Stimulated activated CD4-positive, alpha-beta T cell treated with anti-CD3 and anti-CD28 coated beads, Interleukin-2, amount 100 ng/mL, for 4 hours (primary cell): ENCODE data around the gene TSHZ1.

Experiments used
- DNase-seq: peaks from one replicate; pipeline ENCODE4 v3.0.0-alpha.2; 2020; ENCODE audit warnings: low read depth

The TSHZ1 gene

DNA sequence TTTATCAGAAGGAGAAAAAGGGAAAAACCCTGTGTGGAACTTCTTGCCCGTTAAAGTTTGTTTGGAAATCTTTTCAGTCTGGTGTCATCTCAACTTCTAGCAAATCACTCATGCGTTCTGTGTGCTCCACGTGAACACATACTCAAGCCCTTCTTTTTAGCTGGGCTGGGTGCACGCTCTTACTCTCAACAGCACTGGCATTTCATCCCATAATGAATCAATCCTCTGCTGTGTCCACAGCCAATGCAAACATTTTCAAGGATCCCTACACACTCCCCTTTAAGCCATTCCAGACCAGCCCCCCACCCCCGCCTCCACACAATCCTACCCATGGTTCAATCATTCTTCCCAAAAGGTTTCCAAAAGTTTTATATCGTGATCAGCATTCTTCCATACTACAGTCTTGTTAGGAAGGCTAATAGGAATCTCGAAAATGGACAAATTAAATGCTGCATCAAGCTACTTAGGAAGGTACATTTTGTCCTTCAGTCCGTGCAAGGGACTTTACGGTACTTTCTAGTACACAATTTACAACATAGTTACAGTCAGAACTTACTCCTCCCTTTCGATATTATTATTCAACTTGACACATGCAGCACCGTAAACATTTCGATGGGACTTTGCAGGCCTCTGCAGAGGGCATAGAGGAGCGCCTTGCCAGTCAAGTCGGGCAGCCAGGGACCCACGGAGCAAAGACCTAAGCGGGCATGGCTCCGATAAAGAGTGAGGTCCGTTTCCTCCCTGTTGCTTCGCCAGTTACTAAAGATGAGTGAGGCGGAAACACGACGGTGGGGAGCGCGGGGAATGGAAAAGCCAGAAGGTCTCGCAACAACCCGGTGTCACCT lies 3.1 kb upstream of the TSHZ1 start:
- no peak for DNase-seq

DNA sequence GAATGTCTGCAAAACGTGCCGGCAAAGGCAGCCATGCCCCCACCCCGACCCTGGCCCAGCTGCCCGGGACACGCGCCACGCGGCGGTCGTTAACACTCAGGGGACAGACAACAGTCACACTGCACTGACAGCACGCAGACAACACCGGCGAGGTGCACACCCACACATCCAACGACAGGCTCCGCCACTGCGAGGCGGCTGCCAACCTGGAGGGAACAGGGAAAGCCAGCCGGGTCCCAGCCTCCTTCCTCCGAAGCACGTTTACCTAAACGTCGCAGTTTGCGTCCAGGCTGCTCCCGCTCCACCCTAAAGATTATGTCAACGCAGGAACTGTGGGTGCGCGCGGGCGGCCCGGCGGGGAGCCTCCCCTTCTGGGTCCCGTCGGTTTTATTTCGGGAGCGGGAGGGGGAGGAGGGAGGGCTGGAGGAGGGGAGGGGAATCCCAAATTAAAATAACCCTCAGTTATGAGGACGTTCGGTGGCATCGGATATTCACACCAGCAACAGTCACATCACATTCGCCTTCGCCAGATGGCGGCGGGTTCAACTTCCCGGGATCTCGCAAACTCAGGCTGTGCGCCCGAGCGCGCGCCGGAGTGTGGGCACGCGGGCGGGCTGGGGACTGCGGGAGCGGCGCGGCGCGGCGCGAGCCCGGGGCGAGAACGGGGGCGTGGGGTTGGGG lies 2.3 kb upstream of the TSHZ1 start:
- no peak for DNase-seq

DNA sequence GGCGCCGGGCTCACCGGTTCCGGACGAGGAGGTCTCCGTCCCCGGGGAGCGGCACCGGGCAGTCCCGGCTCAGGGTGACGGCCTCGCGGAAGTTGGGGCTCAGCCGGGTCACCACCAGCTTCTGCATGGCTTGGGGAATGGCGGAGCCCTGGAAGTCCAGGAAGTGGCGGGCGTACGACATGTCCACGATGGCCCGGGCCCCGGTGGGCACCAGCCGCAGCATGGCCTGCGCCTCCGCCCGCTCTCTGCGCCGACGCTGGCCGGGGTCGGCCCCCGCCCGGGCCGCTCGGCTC lies 1.8 kb upstream of the TSHZ1 start:
- no peak for DNase-seq

DNA sequence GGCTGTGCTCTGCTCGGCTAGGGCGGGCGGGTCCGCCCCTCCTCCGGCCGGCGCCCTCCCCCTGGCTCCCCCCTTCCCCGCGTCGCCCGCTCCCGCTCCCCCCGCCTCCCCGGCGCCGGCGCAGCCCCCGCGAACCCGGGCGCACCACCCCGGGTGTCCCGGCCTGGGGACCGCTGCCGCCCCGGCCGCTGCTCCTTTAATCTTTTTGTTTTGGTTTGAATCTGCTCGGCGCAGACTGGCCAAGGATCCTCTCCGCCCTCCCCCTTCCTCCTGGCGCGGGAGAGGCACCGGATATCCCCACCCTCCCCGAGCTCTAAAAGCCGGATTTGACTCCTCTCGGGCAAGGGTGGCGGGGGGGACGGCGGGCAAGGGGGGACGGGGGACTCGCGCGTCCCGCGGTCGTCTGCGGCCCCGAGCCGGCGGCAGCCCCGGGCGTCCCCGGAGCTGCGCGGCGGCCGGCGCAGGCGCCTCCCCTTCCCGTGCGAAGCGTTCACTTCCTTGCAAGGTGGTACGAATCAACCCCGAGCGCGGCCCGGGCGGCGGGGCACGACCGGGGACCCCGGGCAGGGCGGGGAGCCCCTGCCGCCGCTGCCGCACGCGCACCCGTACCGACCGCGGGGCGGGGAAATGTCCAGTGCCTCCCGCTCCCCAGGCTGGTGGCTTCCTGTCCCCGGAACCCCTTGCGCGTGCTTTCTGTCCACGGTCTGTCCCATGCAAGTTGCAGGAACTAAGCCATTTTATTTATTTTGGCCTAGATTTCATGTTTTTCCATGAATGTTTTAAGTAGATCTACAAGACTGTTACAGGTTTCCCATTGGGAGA lies 1.3 kb upstream of the TSHZ1 start, which contains the start of gene PTGR3:
Gene PTGR3, minus strand, starts transcription at position 11 of the 822 bp plus-strand sequence. CDS start 81 bp downstream, outside the sequence.
- DNase-seq, result peak; percentile 51

DNA sequence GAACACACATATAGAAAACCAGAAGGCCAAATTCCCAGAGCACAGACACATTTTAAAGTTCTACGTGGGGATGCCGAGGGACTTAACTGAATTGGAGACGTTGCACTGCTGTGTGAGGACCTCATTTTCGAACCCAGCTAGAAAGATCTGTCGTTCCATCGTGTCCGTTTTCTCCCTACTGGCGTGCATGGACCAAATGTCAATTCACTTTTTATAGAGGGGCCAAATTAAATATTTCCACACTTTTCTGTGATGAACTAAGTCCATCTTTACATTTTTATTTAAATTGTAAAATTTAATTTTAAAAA lies 692 bp upstream of the TSHZ1 start:
- DNase-seq, result no peak

DNA sequence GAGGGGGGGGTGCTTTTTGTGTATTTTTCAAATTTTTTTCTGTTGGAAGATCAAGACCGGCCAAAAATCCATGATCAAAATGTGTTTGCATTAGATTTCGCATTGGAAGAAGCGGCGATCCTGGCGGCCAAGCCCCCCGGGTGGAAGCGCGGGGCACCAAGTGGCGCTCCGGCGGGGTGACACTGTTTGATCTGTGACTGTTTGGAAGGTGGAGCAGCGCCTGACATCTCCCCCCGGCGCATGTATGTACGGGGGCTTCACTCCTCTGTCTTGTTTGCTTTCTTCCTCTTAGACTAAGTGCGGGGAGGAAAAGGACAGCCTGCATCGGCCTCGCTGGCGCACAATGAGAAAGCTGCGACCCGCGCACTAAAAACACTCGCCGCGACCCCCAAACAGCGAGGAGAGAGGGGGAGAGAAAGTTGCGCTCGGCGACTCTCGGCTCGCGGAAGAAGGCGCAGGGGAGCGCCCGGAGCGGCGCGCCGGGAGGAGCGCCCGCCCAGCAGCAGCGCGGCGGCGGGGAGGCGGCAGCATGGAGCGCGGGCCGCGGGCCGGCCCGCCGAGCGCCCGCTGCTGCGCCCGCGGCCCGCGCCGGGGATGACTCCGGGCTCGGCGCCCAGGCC lies 515 bp downstream of the TSHZ1 start:
- no peak for DNase-seq

DNA sequence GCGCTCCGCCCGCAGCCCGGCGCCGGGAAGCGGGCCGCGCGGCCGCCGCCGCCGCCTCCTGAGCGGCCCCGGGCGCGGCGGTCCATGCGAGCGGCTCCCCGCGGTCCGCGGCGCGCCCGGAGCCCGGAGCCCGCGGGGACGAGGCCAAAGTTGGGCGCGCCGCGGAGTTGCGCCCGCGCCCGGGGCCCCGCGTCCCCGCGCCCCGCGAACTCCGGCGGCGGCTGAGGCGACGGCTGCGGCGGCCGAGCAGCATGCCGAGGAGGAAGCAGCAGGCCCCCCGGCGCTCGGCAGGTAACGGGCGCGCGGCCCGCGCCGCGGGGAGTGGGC lies 992 bp downstream of the TSHZ1 start:
- DNase-seq, result no peak

DNA sequence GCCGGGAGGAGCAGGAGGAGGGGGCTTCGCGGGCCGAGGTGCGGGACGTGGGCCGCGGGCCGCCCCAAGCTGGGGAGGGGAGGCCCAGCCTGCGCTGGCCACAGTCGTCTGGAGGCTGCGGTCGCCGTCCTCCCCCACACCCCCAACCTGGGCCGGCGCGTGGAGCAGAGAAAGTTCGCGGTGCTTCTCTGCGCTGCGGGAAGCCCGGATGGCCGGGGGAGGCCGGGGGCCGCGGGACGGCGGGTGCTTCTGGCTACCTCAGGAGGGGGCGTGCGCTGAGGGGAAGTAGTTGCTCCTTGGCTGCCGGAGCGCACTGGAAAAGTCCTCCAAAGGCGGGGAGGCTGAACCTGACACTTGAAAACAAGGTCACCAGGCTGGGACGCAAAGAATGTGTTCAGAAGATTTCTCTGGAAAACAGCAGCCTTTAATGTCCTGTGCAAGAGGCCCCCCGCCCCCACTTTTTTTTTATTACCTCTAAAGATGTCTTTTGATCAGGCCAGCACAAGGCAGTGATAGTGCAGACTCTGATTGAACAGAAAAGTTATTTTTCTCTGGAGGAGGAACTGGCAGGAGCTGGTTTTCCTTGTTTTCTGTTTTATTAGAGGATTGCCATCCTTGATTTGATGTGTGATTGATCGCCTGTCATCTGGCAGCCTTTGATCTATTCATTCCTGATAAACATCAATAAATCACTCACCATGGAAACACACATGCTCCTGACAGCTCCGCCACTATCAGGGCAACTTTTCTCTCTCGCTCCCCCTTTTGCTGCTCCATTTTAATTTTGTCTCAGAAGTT lies 1.6 kb downstream of the TSHZ1 start:
- DNase-seq, result no peak

DNA sequence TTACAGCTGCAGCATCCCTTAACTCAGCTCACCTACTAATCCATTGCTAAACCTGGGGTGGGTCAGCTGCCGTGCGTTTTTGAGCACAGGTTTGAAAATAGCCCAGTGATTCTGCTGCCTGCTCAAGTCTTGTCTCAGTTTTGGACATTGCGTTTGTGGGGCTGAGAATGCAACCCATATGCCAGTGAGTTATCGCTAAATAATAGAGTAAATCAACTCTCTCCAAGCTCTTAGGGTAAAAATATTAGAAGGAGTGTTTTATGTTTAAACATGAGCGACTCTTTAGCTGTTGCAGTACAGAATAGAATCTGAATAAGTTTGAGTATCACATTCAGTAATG lies 2.1 kb downstream of the TSHZ1 start:
- DNase-seq, result no peak

DNA sequence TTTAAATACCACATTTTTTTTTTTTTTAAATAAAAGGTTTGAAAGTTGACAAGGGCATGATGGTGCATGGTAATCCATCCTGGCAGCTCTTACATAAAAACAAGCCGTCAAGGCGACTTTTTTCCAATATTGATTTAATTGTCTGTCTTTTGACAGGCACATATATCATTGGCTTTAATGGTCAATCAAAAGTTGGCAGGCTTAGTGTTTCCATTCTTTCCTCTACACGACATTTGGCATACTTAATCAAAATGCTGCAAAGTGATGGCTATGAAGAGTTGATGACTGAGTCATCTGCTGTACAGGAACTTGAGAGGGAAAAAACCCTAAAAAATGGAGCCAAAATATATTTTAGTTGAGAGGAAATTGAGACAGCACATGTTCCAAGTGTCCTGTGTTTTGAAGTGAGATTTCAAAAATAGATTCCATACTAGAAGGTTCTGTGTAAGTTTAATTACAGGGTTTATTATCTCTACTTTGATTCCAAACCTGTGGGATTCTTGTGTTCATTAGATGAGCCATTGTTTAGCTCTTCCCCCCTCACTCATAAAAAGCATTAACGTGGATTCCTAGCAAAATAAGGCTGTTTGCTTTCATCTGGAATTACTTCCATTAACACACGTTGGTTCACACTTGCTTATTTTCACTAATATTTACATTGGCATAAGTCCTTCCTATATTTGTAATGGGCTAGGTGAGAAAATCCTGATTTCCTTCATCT lies 3.2 kb downstream of the TSHZ1 start:
- DNase-seq, result no peak

DNA sequence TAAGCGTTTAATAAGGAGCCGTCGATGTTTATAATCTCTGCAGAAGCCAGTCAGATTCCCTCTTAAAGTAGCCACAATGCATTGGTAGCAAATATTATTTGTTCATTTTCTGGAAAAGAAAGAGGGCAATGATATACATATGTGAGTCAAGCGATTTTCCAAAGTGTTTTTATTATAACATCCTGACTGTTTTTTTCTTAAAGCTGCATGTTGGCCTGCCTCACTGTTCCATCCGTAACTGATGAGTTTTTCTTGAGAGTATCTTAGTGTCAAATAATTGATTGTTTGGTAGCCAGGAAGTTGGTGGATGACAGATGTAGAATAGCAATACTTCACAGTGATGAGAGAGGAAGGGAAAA lies 3.7 kb downstream of the TSHZ1 start:
- DNase-seq, result no peak

DNA sequence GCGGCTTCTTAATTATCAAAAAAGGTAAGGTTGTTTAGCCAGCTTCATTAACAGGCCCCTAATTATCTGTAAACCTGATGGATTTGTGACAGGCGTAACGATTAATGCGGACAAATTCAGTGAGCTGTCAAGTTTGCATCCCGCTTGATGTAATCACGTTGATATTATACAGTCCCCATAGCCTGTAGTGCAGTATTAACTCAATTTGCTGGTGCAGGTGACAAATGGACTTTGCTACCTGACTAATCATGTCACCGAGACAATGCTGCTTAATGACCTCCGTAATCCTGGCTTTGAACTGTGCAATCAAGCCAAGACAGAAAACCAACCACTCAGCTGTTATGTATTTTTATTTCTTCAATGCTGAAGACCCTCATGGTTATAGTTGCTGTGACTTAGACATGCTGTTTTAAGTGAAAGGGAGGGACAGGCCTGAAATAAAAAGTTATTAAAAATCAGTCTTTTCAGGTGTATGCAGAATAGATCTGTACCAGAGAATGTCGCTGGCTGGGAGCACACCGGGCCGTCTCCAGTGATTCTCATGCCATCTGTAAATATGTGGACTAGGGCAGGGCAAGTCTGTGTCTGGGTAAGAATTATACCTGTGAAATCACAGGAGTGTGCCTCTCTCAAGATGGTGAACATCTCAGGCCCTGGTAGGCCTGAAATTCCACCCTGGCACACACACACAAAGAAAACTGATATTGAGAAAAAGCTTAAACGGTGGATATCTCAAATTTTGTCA lies 4.3 kb downstream of the TSHZ1 start:
- DNase-seq, result no peak

DNA sequence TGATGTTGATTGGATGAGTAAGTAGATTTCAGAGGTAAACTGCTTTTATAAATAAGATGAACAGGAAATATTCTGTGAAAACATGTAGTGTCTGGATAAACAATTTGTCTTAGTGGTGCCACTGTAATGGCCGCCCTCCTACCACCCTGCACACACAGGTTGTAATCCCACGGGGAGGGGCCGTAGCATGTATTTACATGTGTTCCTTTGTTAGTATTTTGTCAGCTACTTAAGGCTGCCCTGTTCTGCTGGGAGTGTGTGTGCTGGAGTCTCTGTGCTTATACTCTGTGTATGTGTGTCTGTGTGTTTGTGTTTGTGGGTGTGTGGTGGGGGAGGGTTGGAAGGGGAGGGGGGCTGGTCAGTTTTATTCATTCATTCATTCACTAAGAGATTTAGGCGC lies 5.1 kb downstream of the TSHZ1 start:
- DNase-seq, result no peak

DNA sequence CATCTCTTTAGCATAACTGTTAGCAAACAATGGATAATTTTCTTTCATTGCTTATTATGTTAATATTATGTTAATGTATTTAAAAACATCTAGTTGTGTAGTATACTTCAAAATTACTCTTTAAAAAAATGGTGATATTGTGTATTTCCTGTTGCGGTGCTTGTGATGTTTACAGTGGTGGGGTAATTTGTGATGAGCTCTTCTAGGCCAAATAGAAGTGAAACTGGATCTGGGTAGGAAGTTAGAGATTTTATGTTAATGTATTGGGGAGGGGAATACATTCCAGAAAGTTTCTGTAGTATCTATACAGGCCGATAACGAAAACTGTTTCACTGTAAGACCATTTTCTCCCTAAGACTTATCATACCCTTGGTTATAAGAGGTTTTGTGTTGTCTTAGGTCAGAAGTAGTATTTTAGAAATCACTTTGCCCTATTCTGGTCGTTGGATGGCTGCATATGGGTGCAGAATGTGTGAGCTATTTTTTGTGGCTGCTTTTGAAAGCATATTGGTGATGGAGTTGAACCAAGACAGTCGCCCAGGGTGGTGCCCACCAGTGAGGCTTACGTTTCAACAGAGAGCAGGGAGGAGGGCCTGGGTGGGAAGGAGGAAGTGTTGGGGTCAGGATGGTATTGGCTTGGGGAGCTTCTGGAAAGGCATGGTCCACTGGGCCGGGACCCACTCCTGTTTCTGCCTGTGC lies 5.8 kb downstream of the TSHZ1 start:
- no peak for DNase-seq

DNA sequence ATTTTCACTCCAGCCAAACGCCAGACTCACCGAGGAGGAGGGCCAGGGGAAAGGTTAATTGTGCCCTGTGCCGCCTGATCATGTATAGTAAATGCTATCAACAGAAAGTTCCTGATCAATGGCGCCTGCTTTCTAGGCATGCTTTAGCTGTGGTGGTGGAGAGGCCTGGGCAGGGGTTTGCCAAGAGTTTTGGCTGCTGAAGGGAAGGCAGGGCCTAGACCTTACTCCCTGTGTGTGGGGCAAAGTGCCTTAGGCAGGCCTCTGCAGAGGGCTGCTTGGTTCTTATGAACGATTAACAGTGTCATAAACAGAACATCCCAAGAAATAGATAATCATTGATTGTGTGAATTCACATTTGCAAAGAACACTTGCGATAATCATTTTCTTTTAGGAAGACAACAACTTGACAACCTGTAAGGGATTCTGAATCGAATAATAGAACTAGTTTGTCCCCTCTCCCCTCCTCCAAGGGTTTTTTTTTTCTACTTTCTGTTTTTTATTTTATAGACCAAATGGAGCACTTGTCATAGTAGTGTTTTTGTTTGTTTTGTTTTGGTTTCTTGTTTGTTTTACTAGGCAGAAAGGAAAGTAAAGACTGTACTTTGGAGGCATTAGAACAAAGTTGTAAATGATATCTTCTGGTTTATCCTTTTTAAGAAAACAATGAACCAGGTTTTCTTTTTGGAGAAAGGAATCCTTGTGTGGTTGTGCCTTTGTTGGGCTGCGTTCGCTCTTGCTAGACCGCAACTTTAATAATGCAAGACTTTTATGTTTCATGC lies 6.5 kb downstream of the TSHZ1 start:
- DNase-seq, result no peak

DNA sequence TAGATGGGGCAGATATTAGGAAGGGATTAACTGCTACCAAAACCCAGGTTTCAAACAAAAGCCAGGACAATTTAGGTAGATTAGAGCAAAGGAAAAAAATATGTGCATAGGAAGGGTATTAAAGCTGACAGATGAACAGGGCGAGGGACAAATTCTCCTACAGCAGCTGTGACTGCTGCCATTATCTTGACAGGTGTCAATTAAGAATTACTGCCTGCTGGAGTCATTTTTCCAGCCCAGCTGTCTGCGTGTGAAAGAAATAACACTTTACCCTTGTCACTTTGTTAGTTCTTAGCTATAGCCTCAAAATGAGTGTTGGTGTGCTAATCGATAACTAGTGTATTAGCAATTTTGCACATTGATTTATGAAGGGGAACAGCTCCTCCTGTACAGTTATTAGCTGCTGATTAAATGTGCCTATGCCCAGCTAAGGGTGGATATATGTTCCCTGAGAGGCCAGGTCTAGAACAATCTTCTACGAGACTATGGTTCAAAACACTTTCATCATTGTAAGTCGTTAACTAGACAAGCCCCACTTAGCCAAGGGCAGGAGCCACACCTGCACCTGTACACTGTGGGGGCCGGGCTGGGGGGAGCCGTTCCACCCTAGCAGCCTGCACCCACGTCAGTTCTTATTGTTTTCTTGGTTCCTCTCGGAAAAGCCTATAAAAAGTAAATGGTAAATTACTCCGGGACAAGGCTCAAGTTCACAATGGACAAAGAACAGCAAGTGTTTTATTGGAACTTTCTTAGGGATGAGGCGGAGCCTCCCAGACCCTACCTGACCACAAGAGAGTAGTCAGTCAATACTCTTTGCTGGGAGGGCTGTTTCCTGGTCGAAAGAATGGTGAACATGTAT lies 7.7 kb downstream of the TSHZ1 start:
- no peak for DNase-seq

DNA sequence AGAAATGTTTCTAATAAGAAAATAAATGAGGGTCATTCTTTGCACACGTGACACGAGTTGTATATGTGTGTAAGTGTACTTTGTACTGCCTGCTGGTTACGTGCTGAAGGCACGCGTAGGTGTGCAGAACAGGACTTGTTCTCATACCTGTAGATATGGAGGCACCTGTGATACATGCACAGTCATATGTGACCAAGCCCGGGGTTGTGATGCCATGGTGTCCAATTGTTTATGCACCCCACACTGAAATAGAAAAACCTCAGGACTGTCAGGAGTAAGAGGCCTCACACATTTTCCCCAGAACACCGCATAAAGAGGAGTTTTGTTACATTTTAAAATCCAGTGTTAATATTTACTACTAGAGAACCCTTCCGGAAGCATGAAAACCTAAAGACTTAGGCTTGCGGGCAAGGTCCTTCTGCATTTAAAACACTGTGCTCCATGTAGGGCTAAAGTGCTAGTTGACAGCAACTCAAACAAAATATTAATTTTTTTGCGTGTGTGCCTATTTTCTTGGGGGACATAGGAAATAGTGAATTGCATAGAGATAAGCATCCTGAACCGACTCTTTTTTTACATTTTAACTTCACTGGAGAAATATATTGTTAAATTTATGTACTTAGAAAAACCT lies 9.3 kb downstream of the TSHZ1 start:
- no peak for DNase-seq
